ELF-1 (cell line): ENCODE results near the gene ZMYND8.
"Not testable (repeated sequence)": the region's sequence is repeated elsewhere in the genome, so short reads cannot be mapped to it uniquely, and the experiment has no call there.

ENCODE experiments used
- DNase-seq: peaks from one replicate; pipeline ENCODE4 v3.0.0-alpha.2; 2016; ENCODE audit warnings: low read depth, low spot score

Gene ZMYND8

DNA sequence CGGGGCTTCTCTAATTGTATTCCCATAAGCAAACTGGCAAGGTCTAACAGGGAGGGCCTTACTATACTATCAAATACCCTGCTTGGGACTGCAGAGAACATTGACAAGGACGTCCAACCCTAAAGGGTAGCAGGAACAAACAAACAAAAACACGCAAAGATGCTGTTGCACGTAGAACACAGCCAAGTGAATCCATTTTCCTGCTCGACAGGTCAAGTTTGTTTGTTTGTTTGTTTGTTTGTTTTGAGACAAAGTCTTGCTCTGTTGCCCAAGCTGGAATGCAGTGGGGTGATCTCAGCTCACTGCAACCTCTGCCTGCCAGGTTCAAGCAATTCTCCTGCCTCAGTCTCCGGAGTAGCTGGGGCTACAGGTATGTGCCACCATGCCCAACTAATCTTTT lies 91.3 kb downstream of the ZMYND8 start:
- no peak for DNase-seq

DNA sequence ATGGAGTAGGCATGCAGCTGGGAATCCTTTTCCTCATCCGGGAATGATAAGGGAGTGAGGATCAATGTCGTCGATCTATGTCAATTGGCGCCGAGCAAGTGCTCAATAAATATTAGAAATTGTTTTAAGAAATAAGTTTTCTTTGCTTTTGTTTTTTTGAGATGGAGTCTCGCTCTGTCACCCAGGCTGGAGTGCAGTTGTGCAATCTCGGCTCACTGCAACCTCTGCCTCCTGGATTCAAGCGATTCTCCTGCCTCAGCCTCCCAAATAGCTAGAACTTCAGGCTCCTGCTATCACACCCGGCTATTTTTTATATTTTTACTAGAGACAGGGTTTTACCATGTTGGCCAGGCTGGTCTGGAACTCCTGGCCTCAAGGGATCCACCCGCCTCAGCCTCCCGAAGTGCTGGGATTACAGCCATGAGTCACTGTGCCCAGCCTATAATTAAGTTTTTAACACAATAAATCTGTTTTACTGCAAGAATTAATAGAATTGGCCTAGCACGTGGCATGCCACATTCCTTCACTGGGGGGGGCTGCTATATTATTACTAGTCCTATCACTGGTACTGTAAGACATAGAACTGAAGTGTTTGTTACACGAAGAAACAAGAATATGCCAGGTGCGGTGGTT lies 92.2 kb downstream of the ZMYND8 start:
- not testable (repeated sequence) for DNase-seq

DNA sequence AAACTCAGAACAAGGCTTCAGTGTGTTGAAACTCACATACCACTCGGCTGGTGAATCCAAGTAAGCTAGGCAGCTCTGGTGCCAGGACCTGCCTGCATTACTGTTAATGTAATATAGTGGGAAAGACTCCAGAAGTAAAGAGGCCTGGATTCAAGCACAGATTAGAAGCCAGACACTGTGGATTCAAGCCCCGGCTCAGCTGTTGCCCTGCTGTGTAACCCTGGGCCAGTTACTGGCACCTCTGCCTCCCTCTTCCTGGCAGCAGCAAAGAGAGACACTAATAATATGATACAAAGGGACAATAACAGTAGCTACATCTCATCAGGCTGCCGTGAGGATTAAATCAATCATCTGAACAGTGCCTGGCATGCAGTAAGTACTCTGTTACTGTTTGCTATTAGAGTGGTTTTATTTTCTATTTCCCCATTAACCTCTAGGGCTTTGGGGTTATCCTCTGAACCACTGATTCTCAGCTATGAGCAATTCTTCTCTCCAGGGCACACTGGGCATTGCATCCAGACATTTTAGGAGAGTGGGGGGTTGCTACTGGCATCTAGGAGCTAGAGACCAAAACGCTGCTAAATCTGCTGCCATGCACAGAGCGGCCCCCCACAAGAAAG lies 92.9 kb downstream of the ZMYND8 start:
- DNase-seq, result no peak

DNA sequence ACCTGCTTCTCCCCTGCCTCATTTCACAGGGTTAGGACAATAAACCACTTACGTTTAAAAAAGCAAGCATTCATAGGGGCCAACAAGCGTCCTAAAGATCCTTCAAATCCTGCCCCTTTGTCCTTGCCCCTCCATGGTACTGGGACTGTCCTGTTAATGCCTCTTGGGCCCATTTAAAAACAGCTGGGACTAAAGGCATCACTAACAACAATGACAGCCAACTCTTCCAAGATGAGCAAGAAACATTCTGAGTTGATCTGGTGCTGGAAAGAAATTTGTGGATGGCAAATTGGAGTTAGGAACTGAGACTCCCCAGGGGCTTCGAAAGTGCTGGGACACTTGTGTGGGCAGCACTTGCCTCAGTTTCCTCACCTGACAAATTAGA lies 93.4 kb downstream of the ZMYND8 start:
- no peak for DNase-seq

DNA sequence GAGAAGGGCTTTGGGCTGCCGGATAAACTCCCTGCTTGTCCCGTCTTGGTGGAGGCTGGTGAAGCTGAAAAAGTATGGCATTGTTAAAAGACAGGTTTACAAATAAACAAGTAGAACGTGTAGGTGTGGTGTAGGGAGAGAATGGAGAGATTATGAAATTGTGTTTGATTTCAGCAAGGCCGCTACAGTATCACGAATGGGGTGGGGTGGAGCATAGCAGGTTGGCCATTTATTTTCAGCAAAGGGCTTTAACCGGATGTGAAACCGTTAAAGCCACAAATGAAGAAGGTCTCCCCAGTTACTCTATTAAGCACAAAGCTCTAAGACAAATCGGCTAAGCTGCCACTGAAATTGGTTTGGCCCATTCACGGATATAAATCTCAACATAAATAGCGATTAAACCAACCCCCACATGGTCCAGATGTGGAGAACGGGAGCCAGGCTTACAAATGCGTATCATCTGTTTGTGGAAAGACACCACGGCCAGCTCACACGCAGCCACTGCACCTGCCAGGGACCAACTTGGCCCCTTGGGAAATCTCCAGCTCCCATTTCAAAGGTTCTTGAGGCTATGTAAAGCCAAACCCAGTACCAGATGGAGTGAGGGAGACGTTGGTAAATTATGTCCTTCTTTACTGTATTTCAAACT lies 94.0 kb downstream of the ZMYND8 start:
- DNase-seq, result no peak

DNA sequence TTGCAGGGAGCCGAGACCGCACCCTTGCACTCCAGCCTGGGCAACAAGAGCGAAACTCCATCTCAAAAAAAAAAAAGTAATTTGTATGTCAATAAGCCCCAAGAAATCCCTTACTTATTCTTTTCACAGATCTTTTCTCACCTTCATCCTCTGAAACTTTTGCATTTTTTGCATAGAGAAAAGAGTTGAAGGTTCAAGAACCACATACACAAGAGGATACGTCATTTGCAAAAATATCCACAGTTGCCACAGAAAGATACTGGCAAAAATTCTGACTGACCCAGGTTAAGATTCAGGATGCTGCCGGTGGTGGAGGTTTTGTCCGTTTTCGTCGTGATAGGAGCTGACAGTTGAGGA lies 94.5 kb downstream of the ZMYND8 start:
- DNase-seq, result no peak

DNA sequence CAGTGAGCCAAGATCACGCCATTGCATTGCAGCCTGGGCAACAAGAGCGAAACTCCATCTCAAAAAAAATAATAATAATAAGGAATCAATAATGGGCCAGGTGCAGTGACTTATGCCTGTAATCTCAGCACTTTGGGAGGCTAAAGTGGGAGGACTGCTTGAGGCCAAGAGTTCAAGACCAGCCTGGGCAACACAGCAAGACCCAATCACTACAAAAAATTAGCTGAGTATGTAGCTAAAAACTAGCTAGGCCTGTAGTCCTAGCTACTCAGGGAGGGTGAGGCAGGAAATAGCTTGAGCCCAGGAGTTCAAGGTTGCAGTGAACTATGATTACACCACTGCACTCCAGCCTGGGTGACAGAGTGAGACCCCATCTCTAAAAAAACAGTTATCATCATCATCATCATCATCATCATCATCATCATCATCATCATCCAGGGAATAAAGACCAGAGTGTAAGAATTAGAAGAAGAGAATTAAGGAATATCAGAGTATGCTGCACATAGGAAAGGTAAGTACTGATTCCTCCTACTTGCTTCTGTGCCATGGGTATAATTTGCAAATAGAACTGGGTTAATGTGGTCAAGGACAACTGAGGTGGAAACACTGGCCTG lies 95.2 kb downstream of the ZMYND8 start:
- not testable (repeated sequence) for DNase-seq

DNA sequence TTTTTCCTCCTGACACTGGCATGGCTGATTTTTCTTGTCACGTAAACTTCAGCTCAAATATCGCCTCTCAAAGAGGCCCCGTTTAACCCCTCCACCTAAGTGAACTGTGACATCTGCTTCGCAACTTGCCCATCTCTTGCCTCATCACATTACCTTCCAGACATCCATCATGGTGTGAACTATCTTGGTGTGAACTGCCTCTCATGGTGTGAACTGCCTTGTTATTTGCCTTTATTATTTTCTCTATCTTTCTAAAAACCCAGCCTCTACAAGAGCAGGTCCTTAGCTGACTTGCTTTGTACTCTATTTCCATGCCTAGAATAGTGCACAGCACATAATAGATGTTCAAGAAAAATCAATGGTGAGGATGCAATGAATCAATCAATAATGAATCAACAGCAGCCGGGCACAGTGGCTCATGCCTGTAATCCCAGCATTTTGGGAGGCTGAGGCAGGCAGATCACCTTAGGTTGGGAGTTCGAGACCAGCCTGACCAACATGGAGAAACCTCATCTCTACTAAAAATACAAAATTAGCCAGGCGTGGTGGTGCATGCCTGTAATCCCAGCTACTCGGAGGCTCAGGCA lies 95.9 kb downstream of the ZMYND8 start:
- not testable (repeated sequence) for DNase-seq

DNA sequence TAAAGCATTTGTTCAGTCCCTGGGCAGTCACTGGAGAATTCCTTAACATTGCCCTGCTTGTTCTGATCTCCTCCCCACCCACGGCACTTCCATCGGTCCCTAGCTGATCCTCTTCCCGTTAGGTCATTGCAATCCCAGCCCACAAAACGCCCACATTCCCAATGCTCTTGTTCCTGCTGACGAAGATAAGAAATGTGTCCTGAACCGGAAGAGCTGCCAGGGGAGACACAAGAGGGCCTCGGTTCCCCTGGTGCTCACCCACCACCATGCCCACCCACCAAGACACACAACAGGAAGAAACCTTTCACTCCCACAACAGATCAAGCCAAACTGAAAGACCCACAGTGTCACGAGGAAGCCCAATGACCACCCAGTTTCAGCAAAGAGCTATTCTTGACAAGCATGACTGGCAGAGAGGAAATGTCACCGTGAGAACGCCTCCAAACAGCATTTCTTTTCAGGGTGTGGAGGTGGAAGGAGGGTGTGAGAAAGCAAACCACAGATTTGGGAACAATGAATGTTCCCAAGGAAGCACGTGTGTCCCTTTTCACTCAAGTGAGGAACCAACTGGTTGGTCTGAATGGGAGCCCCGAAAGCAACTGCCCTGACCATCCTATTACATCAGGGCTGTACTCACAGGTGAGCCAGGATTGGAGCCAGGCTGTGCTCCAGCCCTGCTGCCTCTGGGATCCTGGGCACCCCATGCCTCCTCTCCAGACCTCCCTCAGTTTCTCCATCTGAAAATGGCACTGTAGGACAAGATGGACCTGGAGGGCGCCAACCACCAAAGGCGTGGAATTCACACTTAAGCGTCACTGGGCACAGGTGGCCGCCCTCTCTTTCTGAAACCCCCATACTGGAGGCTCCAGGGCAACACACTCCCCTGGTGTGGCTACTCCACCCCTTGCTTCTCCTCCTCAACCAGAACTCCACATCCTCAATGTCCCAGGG lies 97.5 kb downstream of the ZMYND8 start:
- no peak for DNase-seq

DNA sequence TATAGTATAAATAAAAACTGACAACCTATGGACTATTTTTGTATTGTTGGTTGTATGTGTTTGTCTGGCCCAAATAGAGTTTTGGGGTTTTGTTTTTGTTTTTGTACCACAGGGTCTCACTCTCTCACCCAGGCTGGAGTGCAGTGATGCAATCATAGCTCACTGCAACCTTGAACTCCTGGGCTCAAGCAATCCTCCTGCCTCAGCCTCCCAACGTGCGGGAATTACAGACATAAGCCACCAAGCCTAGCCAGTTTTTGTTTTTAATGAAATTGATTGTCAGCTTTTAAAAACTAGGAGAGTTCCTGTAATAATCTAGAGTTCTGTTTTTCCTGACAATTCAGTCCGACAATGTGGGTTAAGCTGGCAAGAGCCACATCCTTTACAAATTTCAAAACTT lies 98.7 kb downstream of the ZMYND8 start:
- DNase-seq, result no peak

DNA sequence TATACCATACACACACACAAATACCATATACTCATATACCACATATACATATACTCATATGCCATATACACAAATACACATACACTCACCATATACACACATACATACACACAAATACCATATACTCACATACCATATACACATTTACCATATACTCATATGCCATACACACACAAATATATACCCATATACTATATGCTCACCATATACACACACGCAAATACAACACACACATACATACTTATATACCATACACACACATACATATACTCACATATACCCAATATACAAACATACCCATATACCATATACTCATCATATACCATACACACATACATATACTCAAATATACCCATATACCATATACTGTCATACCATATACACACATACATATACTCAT lies 99.2 kb downstream of the ZMYND8 start:
- no peak for DNase-seq

DNA sequence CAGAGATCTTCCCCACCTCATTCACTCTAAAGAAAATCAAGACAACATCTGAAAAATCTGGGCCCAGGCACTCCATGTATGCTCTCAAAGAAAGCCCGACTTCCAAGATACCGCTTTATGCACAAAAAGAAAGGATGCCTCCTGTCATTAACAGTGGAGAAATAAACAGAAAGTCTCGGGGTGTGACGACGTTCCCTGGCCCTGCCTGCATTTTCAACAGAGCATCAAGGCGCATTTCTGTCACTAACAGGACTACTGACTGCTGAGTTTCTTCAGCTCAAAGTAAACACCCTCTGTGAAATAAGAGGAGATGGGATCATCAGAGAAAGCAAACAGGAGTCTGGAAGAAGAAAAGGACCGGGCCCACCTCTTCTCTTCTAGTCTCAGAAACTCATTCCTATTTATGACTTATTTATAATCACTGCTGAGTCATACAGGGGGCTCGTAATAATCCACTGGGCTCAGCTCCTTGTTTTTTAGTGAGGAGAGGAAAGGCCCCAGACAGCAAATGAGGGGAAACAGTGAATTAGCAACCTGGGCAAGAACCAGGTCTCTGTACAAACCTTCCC lies 99.7 kb downstream of the ZMYND8 start:
- no peak for DNase-seq

DNA sequence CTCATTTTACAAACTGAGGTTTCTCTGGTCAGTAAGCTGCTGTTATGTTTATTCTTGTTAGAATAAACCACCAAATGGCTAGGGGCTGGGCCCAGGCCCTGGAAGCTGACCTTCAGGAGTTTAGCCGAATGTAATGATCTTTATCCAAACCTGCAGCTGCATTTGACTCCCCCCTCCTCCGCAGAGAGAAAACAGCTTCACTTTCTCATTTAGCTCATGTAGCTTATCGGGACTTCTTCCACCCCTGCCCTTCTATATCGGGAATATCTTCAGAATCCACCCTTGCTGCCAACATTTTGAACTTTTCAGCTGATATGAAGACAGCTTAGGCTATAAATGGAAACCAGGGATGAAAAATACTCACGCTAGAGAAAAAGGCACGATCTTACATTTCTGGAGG lies 102.6 kb downstream of the ZMYND8 start:
- DNase-seq, result no peak

DNA sequence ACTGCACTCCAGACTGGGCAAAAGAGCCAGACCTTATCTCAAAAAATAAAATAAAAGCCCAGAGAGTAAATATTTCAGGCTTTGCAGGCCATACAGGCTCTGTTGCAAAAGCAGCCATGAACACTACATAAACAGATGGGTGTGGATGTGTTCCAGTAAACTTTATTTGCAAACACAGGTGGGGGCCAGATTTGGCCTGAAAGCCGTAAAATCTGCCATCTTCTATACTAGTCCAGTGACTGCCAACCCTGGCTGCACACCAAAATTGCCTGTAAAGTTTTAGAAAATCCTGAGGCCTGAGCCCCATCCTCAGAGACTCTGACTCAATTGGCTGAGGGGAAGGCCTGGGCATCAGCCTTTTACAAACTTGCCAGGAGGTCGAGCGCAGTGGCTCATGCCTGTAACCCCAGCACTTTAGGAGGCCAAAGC lies 103.6 kb downstream of the ZMYND8 start:
- no peak for DNase-seq

DNA sequence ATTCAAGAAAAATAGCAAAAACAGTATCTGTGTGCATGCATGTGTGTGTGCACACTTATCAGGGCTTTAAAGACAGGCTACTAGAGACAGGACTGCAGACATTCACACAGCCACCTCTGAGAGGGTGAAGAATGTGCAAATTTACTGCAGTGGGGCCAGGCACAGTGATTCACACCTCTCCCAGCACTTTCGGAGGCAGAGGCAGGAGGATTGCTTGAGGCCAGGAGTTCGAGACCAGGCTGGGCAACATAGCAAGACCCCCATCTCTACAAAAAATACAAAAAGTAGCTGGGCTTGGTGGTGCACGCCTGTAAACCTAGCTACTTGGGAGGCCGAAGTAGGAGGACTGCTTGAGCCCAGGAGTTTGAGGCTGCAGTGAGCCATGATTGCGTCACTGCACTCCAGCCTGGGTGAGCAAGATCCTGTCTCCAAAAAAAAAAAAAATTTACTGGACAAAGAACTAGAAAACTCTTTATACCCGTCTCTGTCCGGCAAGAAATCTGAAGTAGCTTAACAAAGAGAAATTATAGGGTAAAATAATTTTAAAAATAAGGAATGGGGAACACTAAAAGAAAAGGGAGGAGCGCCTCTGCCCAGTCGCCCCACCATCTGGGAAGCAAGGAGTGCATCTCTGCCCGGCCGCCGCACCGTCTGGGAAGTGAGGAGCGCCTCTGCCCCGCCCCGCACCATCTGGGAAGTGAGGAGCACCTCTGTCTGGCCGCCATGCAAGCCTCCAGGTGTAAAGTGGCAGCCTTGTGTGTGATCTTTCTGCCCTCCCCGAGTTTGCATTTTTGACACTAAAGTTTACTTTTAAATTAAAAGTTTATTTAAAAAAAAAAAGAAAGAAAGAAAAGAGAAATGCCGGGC lies 105.1 kb downstream of the ZMYND8 start:
- no peak for DNase-seq

DNA sequence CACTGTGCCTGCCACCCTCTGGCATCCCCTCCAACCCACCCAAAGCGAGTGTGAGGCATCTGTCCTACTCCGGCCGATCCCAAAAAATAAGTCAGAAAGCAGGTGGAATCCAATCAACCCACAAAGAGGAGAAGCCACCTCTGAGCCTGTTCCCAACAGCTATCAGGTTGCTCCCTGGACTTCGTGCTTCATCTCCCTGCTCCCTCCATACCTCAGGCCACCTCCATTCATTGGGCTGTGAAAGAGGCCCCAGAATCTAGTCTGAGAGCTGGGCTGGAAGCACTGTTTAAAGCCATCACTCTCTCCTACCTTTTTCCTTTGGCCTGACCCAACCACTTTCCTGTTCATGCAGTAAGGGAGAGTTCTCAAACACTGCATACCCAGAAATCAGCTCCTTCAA lies 106.1 kb downstream of the ZMYND8 start:
- no peak for DNase-seq

DNA sequence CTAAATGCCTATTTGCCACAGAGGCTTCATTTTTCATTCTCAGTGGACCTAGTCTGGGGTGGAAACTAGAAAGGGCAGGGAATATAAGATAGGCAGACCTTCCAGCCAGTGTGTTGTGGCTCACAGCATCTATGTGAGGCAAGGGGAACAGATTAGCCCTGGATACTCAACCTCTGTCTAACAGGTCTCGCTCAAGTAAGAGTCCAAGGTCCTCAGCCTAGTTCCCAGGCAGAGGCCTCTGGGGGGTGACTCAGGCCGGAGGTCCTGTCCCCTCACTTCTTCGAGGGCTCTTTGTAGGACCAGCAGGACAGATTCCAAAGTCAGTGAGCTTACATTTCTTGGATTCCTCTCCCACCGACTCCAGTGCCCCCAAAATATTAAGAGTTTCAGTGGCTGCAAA lies 106.6 kb downstream of the ZMYND8 start:
- DNase-seq, result no peak

DNA sequence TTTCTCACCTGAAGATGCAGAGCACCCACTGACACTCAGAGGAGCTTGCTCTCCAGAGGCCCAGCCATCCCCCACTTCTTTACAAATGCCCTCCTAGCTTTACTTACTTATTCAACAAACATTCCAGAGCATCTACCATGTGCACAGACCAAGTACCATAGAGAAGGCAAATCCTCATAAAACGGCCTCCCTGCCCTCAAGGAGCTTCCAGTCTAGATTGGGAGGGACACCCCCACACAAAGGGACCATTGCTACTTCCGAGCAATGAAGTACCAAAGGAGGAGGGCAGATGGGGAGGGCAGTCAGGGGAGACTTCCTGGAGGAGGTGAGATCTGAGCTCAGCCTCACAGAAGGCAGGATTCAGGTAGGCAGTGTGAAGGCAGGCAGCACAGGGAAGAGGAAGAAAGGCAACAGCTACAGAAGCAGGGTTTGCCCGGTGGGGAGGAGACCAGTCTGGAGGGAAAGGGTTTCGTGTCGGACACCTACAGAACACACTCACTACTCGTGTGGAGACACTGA lies 108.0 kb downstream of the ZMYND8 start:
- no peak for DNase-seq

DNA sequence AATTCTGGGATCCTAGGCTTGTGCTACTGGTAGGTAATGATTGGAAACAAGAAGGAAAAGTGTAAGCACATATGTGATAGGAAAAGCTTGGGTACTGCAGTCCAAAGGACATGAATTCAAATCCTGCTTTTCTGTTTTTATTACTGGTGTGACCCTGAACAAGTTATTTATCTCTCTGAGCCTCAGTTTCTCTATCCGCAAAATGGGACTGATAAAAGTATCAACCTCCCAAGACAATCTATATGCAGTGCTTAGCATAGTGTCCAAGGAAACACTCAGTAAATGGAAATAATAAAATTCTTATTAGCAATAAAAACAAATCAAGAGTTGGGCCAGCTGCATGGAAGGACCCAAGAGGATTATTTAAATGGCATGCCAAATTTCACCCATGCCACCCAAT lies 108.5 kb downstream of the ZMYND8 start:
- DNase-seq, result no peak
